H9 (cell line): ENCODE results near the gene TBPL1. TPM values are rescaled to one million over a fixed set of nuclear protein-coding genes. Genes with fewer than 3 reads are reported as not detected.

Source experiments
- DNase-seq: peaks from one replicate; pipeline ENCODE4 v3.0.0-alpha.2; 2017
- H2AFZ ChIP-seq: one replicate; pipeline ENCODE4 v1.6.1; 2013; ENCODE audit warnings: mild to moderate bottlenecking, low read length, control low read depth, moderate library complexity
- H2AK5ac ChIP-seq: 2 replicates; pipeline ENCODE4 v1.6.1; 2013; ENCODE audit warnings: low read length, control low read depth, mixed read lengths; ENCODE audit not compliant: insufficient read length
- H2BK120ac ChIP-seq: one replicate; pipeline ENCODE4 v1.6.1; 2013; ENCODE audit warnings: low read depth, mild to moderate bottlenecking, low read length, control low read depth, inconsistent platforms; ENCODE audit not compliant: poor library complexity, severe bottlenecking
- H2BK12ac ChIP-seq: 2 replicates; pipeline ENCODE4 v1.6.1; 2013; ENCODE audit warnings: low read length, control low read depth, mixed read lengths, low read depth; ENCODE audit not compliant: insufficient read length
- H2BK15ac ChIP-seq: 2 replicates; pipeline ENCODE4 v1.6.1; 2013; ENCODE audit warnings: low read depth, low read length, control low read depth
- H2BK20ac ChIP-seq: one replicate; pipeline ENCODE4 v1.6.1; 2013; ENCODE audit warnings: low read depth, mild to moderate bottlenecking, low read length, control low read depth, inconsistent platforms; ENCODE audit not compliant: poor library complexity, severe bottlenecking
- H2BK5ac ChIP-seq: 2 replicates; pipeline ENCODE4 v1.6.1; 2013; ENCODE audit warnings: low read length, control low read depth, mixed read lengths; ENCODE audit not compliant: insufficient read length
- H3K14ac ChIP-seq: 2 replicates; pipeline ENCODE4 v1.6.1; 2013; ENCODE audit warnings: low read length, control low read depth; ENCODE audit not compliant: insufficient read depth
- H3K18ac ChIP-seq: 2 replicates; pipeline ENCODE4 v1.6.1; 2013; ENCODE audit warnings: low read depth, mild to moderate bottlenecking, mixed read lengths, low read length, control low read depth; ENCODE audit not compliant: insufficient read length
- H3K23ac ChIP-seq: 2 replicates; pipeline ENCODE4 v1.6.1; 2013; ENCODE audit warnings: low read length, control low read depth, mixed read lengths, low read depth; ENCODE audit not compliant: insufficient read length
- H3K23me2 ChIP-seq: 2 replicates; pipeline ENCODE4 v1.6.1; 2013; ENCODE audit warnings: low read depth, mild to moderate bottlenecking, mixed read lengths, low read length, control low read depth; ENCODE audit not compliant: insufficient read length, poor library complexity, severe bottlenecking
- H3K27ac ChIP-seq: 2 replicates; pipeline ENCODE4 v1.5.1; 2013; ENCODE audit warnings: low read length, control low read depth, mixed read lengths, low read depth; ENCODE audit not compliant: insufficient read length
- H3K27me3 ChIP-seq: 2 replicates; pipeline ENCODE4 v1.6.1; 2013; ENCODE audit warnings: low read length, control low read depth, inconsistent platforms; ENCODE audit not compliant: insufficient read depth
- H3K4ac ChIP-seq: 2 replicates; pipeline ENCODE4 v1.6.1; 2013; ENCODE audit warnings: low read depth, mild to moderate bottlenecking, control low read depth, inconsistent platforms, low read length, moderate library complexity
- H3K4me1 ChIP-seq: 2 replicates; pipeline ENCODE4 v1.6.1; 2013; ENCODE audit warnings: low read length, control low read depth, inconsistent platforms; ENCODE audit not compliant: insufficient read depth
- H3K4me2 ChIP-seq: 2 replicates; pipeline ENCODE4 v1.6.1; 2013; ENCODE audit warnings: low read length, control low read depth, mixed read lengths; ENCODE audit not compliant: insufficient read length, insufficient read depth
- H3K56ac ChIP-seq: 2 replicates; pipeline ENCODE4 v1.6.1; 2013; ENCODE audit warnings: low read depth, mild to moderate bottlenecking, mixed read lengths, low read length, control low read depth; ENCODE audit not compliant: insufficient read length
- H3K79me1 ChIP-seq: 2 replicates; pipeline ENCODE4 v1.6.1; 2013; ENCODE audit warnings: low read depth, mild to moderate bottlenecking, moderate library complexity, low read length, control low read depth, inconsistent platforms; ENCODE audit not compliant: insufficient read depth, poor library complexity, severe bottlenecking
- H3K79me2 ChIP-seq: 2 replicates; pipeline ENCODE4 v1.6.1; 2013; ENCODE audit warnings: low read length, control low read depth, inconsistent platforms; ENCODE audit not compliant: insufficient read depth
- H3K9ac ChIP-seq: 2 replicates; pipeline ENCODE4 v1.6.1; 2013; ENCODE audit warnings: low read length, control low read depth, mixed read lengths; ENCODE audit not compliant: insufficient read length; ENCODE audit errors: extremely low read depth
- H3K9me3 ChIP-seq: one replicate; pipeline ENCODE4 v1.6.1; 2013; ENCODE audit warnings: low read depth, low read length, inconsistent platforms; ENCODE audit not compliant: control insufficient read depth
- H3T11ph ChIP-seq: one replicate; pipeline ENCODE4 v1.6.1; 2013; ENCODE audit warnings: mild to moderate bottlenecking, low read length, control low read depth, inconsistent platforms
- H4K20me1 ChIP-seq: one replicate; pipeline ENCODE4 v1.6.1; 2013; ENCODE audit not compliant: control insufficient read depth, insufficient read length, insufficient read depth
- H4K5ac ChIP-seq: 2 replicates; pipeline ENCODE4 v1.6.1; 2013; ENCODE audit warnings: low read depth, mild to moderate bottlenecking, mixed read lengths, low read length, control low read depth; ENCODE audit not compliant: insufficient read length
- H4K8ac ChIP-seq: replicated peaks from 2 replicates; pipeline ENCODE4 v1.6.1; 2013; ENCODE audit warnings: low read length, control low read depth, mixed read lengths, low read depth; ENCODE audit not compliant: insufficient read length
- H4K91ac ChIP-seq: 2 replicates; pipeline ENCODE4 v1.6.1; 2013; ENCODE audit warnings: low read depth, mild to moderate bottlenecking, moderate library complexity, mixed read lengths, low read length, control low read depth; ENCODE audit not compliant: insufficient read length
- H3K27ac Mint-ChIP-seq, 3 experiments: 2 replicates in 2 of 3; 3 replicates in 1 of 3; pipeline ENCODE4 v1.8.0; 2020 to 2021; ENCODE audit warnings: mixed read lengths in 3 of 3, mild to moderate bottlenecking in 1 of 3, moderate library complexity in 1 of 3
- H3K27me3 Mint-ChIP-seq: 2 replicates; pipeline ENCODE4 v1.8.0; 2021; ENCODE audit warnings: low read depth, mild to moderate bottlenecking, moderate library complexity, mixed read lengths
- H3K36me3 Mint-ChIP-seq, 3 experiments: 2 replicates in 2 of 3; 3 replicates in 1 of 3; pipeline ENCODE4 v1.8.0; 2020 to 2021; ENCODE audit warnings: low read depth in 3 of 3, mixed read lengths in 3 of 3; ENCODE audit not compliant: insufficient read depth in 1 of 3
- H3K4me1 Mint-ChIP-seq, 2 experiments: 2 replicates each; pipeline ENCODE4 v1.8.0; 2020; ENCODE audit warnings: mixed read lengths in 2 of 2
- H3K4me3 Mint-ChIP-seq, 2 experiments: 2 replicates in 1 of 2; 3 replicates in 1 of 2; pipeline ENCODE4 v1.8.0; 2020 to 2021; ENCODE audit warnings: mild to moderate bottlenecking in 2 of 2, mixed read lengths in 2 of 2, moderate library complexity in 1 of 2
- H3K9me3 Mint-ChIP-seq, 2 experiments: 2 replicates in 1 of 2; 3 replicates in 1 of 2; pipeline ENCODE4 v1.8.0; 2020; ENCODE audit warnings: mild to moderate bottlenecking in 2 of 2, mixed read lengths in 2 of 2, moderate library complexity in 1 of 2
- WGBS: extraction: QIAGEN DNeasy Blood & Tissue Kit; methylation state at CpG from one replicate; pipeline ENCODE4 v1.1.7; 2013; ENCODE audit warnings: missing lambda C conversion rate, low lambda C conversion rate, mixed read lengths; ENCODE audit not compliant: insufficient read length; ENCODE audit errors: extremely low coverage; 5-methylcytosine and 5-hydroxymethylcytosine counted together
- total RNA-seq: library from RNA; stranded (reverse); gene quantifications from 2 replicates; pipeline ENCODE4 v1.2.1, GENCODE V29; 2021
- TF ChIP-seq, protein P1 (sequence below): fragments of 200-600 bp; sonication (generic); conservative IDR thresholded peaks from 3 replicates; pipeline ENCODE4 v1.8.0; 2021; ENCODE audit warnings: antibody characterized with exemption, mild to moderate bottlenecking

Gene TBPL1
- total RNA-seq, 1 experiment from 2014 or later = 49.7 TPM

DNA sequence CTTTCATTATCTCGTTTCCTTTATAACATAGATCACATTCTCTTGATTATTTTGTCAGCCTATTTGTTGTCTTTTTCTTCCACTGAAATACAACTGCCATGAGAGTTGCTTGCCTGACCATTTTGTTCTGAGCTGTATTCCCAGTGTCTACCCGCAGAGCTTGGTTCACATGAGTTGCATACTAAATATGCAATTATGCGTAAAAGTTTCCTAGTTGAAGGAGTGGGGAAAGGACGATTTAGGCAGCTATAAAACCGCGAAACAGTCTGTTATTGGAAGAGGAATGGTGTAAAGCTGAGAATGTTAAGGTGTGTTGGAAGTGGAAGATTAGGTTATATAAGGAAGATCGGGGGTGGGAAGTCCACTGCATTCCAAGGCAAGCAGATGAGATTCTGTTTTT lies 8.8 kb downstream of the TBPL1 start:
- H3K36me3 Mint-ChIP-seq = no peaks in the 10 kb centered on the region; a peak in 1 of 7 replicates
- Histone ChIP-seq H3K4ac (no peak overlapping the region), H3T11ph (no peak overlapping the region), H3K27me3 (no peaks in the 10 kb centered on the region), H2AK5ac (no peak overlapping the region), H2BK120ac (no peak overlapping the region), H3K79me1 (no peaks in the 10 kb centered on the region), H4K8ac (no peak overlapping the region), H3K4me2 (no peak overlapping the region), H2AFZ (no peak overlapping the region), H3K14ac (no peak overlapping the region), H4K5ac (no peak overlapping the region), H4K91ac (no peak overlapping the region), H3K9ac (no peak overlapping the region), H4K20me1 (no peaks in the 10 kb centered on the region), H3K9me3 (no peaks in the 10 kb centered on the region), H2BK20ac (no peak overlapping the region), H3K79me2 (peaks cover 18% of the 10 kb centered on the region; the same call in 1 of the 2 replicates), H2BK12ac (no peak overlapping the region), H3K4me1 (peaks cover 6% of the 10 kb centered on the region; the same call in 1 of the 2 replicates), H2BK15ac (no peak overlapping the region), H3K56ac (no peak overlapping the region), H3K23ac (no peak overlapping the region), H3K23me2 (no peaks in the 10 kb centered on the region), H2BK5ac (no peak overlapping the region), H3K18ac (no peak overlapping the region), H3K27ac (no peak overlapping the region)
- no peak overlapping the region for H3K4me3 Mint-ChIP-seq
- no peaks in the 10 kb centered on the region for H3K27me3 Mint-ChIP-seq
- no peak for DNase-seq
- TF ChIP-seq, protein P1, sequence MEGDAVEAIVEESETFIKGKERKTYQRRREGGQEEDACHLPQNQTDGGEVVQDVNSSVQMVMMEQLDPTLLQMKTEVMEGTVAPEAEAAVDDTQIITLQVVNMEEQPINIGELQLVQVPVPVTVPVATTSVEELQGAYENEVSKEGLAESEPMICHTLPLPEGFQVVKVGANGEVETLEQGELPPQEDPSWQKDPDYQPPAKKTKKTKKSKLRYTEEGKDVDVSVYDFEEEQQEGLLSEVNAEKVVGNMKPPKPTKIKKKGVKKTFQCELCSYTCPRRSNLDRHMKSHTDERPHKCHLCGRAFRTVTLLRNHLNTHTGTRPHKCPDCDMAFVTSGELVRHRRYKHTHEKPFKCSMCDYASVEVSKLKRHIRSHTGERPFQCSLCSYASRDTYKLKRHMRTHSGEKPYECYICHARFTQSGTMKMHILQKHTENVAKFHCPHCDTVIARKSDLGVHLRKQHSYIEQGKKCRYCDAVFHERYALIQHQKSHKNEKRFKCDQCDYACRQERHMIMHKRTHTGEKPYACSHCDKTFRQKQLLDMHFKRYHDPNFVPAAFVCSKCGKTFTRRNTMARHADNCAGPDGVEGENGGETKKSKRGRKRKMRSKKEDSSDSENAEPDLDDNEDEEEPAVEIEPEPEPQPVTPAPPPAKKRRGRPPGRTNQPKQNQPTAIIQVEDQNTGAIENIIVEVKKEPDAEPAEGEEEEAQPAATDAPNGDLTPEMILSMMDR = no peak
- peak overlapping the region in 1 of 3 experiments; percentile 1; a peak in 2 of 7 replicates for H3K27ac Mint-ChIP-seq
- no peaks in the 10 kb centered on the region for H3K9me3 Mint-ChIP-seq
- WGBS = 100% methylated on average over 2 of the region's 7 CpGs
- peaks cover 13 to 26% of the 10 kb centered on the region in 2 experiments for H3K4me1 Mint-ChIP-seq
